ENCODE results near the gene PPP1R3D.

PPP1R3D gene

DNA sequence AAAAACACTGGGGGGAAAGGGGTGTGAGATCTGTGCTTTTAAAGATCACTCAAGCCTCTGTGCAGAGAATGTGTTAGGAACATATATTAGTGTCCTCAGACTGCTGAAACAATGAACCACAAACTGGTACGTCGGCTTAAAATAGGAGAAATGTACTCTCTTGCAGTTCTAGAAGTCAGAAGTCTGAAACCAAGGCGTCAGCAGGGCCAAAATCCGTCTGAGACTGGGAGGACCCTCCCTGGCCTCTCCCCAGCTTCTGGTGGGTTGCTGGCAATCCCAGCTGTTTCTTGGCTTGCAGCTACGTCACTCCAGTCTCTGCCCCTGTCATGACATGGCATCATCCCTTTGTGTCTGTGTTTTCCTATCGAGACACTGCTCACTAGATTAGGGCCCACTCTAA lies 22.1 kb upstream of the PPP1R3D start:
- ATAC-seq: no peak
- no peak for TF ChIP-seq PPARA (CRISPR knock-in tag; IDR thresholded peaks at IDR 0.05; ENCODE audit: borderline replicate concordance)
- no peak for TF ChIP-seq ZNF70 (CRISPR knock-in tag; IDR thresholded peaks at IDR 0.05)
- no peak for TF ChIP-seq ZC3H10 (CRISPR knock-in tag; IDR thresholded peaks at IDR 0.05)
- TF ChIP-seq GLIS3 (CRISPR knock-in tag; IDR thresholded peaks at IDR 0.05): no peak
- TF ChIP-seq ZFP30 (CRISPR knock-in tag; IDR thresholded peaks at IDR 0.05): no peak
- TF ChIP-seq ARNTL (CRISPR knock-in tag; IDR thresholded peaks at IDR 0.05; ENCODE audit: borderline replicate concordance, low read depth): no peak

DNA sequence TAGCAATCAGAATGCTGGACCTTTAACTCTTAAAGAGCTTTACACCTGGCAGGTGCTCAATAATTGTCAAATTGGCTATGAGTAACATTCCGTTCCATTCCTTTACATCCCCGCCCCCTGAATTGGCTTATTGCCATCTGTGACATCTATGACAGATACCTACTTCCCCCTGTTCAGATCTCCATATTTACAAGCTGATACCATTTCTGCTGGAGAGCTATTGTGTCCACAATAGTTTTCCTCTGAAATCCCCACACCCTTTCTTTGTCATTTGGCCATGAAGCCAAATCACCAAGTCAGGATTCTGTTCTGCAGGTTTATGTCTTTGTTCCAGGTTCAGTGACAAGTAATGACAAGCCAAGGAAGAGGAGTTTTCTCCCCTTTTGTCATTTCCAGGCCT lies 21.3 kb upstream of the PPP1R3D start:
- TF ChIP-seq OSR1 (CRISPR knock-in tag; IDR thresholded peaks at IDR 0.05) (no peak), ARNTL (CRISPR knock-in tag; IDR thresholded peaks at IDR 0.05; ENCODE audit: borderline replicate concordance, low read depth) (no peak), ZNF8 (CRISPR knock-in tag; IDR thresholded peaks at IDR 0.05) (no peak), ZFP30 (CRISPR knock-in tag; IDR thresholded peaks at IDR 0.05) (no peak), TCF4 (CRISPR knock-in tag; IDR thresholded peaks at IDR 0.05; ENCODE audit: borderline replicate concordance) (no peak), ZC3H10 (CRISPR knock-in tag; IDR thresholded peaks at IDR 0.05) (no peak), RARB (CRISPR knock-in tag; IDR thresholded peaks at IDR 0.05) (no peak), GLIS3 (CRISPR knock-in tag; IDR thresholded peaks at IDR 0.05) (no peak), SNAI2 (CRISPR knock-in tag; IDR thresholded peaks at IDR 0.05) (no peak), ISL1 (CRISPR knock-in tag; IDR thresholded peaks at IDR 0.05) (no peak), BACH2 (CRISPR knock-in tag; IDR thresholded peaks at IDR 0.05; ENCODE audit: borderline replicate concordance) (no peak), PPARA (CRISPR knock-in tag; IDR thresholded peaks at IDR 0.05; ENCODE audit: borderline replicate concordance) (no peak)
- TF ChIP-seq, protein P1, sequence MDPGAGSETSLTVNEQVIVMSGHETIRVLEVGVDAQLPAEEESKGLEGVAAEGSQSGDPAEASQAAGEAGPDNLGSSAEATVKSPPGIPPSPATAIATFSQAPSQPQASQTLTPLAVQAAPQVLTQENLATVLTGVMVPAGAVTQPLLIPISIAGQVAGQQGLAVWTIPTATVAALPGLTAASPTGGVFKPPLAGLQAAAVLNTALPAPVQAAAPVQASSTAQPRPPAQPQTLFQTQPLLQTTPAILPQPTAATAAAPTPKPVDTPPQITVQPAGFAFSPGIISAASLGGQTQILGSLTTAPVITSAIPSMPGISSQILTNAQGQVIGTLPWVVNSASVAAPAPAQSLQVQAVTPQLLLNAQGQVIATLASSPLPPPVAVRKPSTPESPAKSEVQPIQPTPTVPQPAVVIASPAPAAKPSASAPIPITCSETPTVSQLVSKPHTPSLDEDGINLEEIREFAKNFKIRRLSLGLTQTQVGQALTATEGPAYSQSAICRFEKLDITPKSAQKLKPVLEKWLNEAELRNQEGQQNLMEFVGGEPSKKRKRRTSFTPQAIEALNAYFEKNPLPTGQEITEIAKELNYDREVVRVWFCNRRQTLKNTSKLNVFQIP (CRISPR knock-in tag; IDR thresholded peaks at IDR 0.05; ENCODE audit: borderline replicate concordance, low read depth): no peak
- TF ChIP-seq, protein P2, sequence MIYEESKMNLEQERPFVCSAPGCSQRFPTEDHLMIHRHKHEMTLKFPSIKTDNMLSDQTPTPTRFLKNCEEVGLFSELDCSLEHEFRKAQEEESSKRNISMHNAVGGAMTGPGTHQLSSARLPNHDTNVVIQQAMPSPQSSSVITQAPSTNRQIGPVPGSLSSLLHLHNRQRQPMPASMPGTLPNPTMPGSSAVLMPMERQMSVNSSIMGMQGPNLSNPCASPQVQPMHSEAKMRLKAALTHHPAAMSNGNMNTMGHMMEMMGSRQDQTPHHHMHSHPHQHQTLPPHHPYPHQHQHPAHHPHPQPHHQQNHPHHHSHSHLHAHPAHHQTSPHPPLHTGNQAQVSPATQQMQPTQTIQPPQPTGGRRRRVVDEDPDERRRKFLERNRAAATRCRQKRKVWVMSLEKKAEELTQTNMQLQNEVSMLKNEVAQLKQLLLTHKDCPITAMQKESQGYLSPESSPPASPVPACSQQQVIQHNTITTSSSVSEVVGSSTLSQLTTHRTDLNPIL (CRISPR knock-in tag; IDR thresholded peaks at IDR 0.05; ENCODE audit: low read depth): no peak
- TF ChIP-seq, protein P3, sequence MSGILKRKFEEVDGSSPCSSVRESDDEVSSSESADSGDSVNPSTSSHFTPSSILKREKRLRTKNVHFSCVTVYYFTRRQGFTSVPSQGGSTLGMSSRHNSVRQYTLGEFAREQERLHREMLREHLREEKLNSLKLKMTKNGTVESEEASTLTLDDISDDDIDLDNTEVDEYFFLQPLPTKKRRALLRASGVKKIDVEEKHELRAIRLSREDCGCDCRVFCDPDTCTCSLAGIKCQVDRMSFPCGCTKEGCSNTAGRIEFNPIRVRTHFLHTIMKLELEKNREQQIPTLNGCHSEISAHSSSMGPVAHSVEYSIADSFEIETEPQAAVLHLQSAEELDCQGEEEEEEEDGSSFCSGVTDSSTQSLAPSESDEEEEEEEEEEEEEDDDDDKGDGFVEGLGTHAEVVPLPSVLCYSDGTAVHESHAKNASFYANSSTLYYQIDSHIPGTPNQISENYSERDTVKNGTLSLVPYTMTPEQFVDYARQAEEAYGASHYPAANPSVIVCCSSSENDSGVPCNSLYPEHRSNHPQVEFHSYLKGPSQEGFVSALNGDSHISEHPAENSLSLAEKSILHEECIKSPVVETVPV (CRISPR knock-in tag; IDR thresholded peaks at IDR 0.05): no peak
- TF ChIP-seq, protein P4, sequence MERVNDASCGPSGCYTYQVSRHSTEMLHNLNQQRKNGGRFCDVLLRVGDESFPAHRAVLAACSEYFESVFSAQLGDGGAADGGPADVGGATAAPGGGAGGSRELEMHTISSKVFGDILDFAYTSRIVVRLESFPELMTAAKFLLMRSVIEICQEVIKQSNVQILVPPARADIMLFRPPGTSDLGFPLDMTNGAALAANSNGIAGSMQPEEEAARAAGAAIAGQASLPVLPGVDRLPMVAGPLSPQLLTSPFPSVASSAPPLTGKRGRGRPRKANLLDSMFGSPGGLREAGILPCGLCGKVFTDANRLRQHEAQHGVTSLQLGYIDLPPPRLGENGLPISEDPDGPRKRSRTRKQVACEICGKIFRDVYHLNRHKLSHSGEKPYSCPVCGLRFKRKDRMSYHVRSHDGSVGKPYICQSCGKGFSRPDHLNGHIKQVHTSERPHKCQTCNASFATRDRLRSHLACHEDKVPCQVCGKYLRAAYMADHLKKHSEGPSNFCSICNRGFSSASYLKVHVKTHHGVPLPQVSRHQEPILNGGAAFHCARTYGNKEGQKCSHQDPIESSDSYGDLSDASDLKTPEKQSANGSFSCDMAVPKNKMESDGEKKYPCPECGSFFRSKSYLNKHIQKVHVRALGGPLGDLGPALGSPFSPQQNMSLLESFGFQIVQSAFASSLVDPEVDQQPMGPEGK (CRISPR knock-in tag; IDR thresholded peaks at IDR 0.05; ENCODE audit: borderline replicate concordance): no peak
- TF ChIP-seq, protein P5, sequence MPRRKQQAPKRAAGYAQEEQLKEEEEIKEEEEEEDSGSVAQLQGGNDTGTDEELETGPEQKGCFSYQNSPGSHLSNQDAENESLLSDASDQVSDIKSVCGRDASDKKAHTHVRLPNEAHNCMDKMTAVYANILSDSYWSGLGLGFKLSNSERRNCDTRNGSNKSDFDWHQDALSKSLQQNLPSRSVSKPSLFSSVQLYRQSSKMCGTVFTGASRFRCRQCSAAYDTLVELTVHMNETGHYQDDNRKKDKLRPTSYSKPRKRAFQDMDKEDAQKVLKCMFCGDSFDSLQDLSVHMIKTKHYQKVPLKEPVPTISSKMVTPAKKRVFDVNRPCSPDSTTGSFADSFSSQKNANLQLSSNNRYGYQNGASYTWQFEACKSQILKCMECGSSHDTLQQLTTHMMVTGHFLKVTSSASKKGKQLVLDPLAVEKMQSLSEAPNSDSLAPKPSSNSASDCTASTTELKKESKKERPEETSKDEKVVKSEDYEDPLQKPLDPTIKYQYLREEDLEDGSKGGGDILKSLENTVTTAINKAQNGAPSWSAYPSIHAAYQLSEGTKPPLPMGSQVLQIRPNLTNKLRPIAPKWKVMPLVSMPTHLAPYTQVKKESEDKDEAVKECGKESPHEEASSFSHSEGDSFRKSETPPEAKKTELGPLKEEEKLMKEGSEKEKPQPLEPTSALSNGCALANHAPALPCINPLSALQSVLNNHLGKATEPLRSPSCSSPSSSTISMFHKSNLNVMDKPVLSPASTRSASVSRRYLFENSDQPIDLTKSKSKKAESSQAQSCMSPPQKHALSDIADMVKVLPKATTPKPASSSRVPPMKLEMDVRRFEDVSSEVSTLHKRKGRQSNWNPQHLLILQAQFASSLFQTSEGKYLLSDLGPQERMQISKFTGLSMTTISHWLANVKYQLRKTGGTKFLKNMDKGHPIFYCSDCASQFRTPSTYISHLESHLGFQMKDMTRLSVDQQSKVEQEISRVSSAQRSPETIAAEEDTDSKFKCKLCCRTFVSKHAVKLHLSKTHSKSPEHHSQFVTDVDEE (CRISPR knock-in tag; IDR thresholded peaks at IDR 0.05): no peak
- ATAC-seq: no peak

DNA sequence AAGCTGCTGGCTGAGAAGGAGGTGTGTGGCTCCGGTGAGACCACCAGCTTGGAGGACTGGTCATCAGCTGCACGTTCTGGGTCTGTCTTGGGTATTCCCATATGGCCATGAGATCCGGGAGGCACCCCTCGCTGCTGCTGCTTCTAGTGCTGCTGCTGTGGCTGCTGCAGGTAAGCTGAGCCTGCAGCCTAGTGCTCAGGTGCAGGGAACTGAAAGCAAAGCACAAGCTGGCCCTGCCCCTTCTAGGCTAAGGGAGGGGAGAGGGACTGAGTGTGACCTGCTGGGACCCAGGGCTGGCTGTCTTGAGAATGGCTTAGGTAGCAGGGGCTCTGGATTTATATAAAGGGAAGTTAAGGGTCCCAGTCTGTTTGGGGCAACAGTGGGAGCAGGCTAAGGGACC lies 18.5 kb upstream of the PPP1R3D start:
- TF ChIP-seq BACH2 (CRISPR knock-in tag; IDR thresholded peaks at IDR 0.05; ENCODE audit: borderline replicate concordance): no peak
- no peak for TF ChIP-seq ZNF8 (CRISPR knock-in tag; IDR thresholded peaks at IDR 0.05)
- no peak for TF ChIP-seq ISL1 (CRISPR knock-in tag; IDR thresholded peaks at IDR 0.05)
- TF ChIP-seq ZFP30 (CRISPR knock-in tag; IDR thresholded peaks at IDR 0.05): no peak
- TF ChIP-seq, protein P2 (CRISPR knock-in tag; IDR thresholded peaks at IDR 0.05; ENCODE audit: low read depth): no peak
- TF ChIP-seq, protein P4 (CRISPR knock-in tag; IDR thresholded peaks at IDR 0.05; ENCODE audit: borderline replicate concordance): no peak
- no peak for TF ChIP-seq ZFP3 (CRISPR knock-in tag; IDR thresholded peaks at IDR 0.05)
- TF ChIP-seq, protein P5 (CRISPR knock-in tag; IDR thresholded peaks at IDR 0.05): no peak
- ATAC-seq: no peak
